Muscle of leg (tissue), 11 donors: Measurements from ENCODE around the gene WDR1. TPM values are rescaled to one million over a fixed set of nuclear protein-coding genes. Genes with fewer than 3 reads are reported as not detected.

Source experiments
- DNase-seq: peaks from one replicate; pipeline ENCODE4 v3.0.0; 2013
- H3K27ac ChIP-seq: one replicate; pipeline ENCODE4 v1.5.1; 2013; ENCODE audit warnings: mild to moderate bottlenecking, low read length, control low read depth
- H3K27me3 ChIP-seq: one replicate; pipeline ENCODE4 v1.6.1; 2013; ENCODE audit warnings: low read length; ENCODE audit not compliant: control insufficient read depth, insufficient read depth
- H3K36me3 ChIP-seq: one replicate; pipeline ENCODE4 v1.6.1; 2013; ENCODE audit warnings: low read length; ENCODE audit not compliant: control insufficient read depth, insufficient read depth
- H3K4me1 ChIP-seq: one replicate; pipeline ENCODE4 v1.6.1; 2013; ENCODE audit warnings: low read length; ENCODE audit not compliant: control insufficient read depth, insufficient read depth
- H3K4me3 ChIP-seq: one replicate; pipeline ENCODE4 v1.5.1; 2013; ENCODE audit warnings: low read length, control low read depth
- H3K9me3 ChIP-seq: replicated peaks from 2 replicates; pipeline ENCODE4 v1.6.1; 2013; ENCODE audit warnings: low read depth, low read length; ENCODE audit not compliant: control insufficient read depth
- WGBS: methylation state at CpG from one replicate; pipeline ENCODE4 v1.1.5; 2013; ENCODE audit warnings: missing lambda C conversion rate; ENCODE audit not compliant: insufficient coverage; 5-methylcytosine and 5-hydroxymethylcytosine counted together
- polyA plus RNA-seq, 8 donors: library from polyadenylated mRNA; unstranded; fragments of 120-200 nt; gene quantifications; one replicate each; pipeline versions ENCODE4 v1.2.1 to v1.2.3, GENCODE V29; 2013; ENCODE audit warnings: inconsistent platforms in 1 of 8, low replicate concordance in 1 of 8; ENCODE audit not compliant: insufficient read length in 8 of 8, insufficient read depth in 1 of 8
- total RNA-seq: library from RNA; stranded (reverse); fragments of 120-200 nt; gene quantifications from one replicate; pipeline ENCODE4 v1.2.4, GENCODE V29; 2013

The WDR1 gene
- total and polyA plus RNA-seq, 9 donors = 97.0 to 178 (median 152) TPM

DNA sequence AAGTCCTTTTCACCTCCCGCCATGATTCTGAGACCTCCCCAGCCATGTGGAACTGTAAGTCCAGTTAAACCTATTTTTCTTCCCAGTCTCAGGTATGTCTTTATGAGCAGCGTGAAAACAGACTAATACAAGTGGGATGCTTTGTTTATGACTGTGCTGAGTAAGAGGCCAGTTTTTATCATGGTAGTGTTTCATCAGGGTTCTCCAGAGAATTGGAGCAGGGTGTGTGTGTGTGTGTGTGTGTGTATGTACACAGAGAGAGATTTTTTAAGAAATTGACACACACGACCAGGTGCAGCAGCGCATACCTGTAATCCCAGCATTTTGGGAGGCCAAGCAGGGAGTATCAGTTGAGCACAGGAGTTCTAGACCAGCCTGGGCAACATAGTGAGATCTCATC, 60.7 kb downstream of the WDR1 start:
- no peaks in the 10 kb centered on the region for H3K27me3 ChIP-seq
- peaks cover 2% of the 10 kb centered on the region for H3K9me3 ChIP-seq
- no peak overlapping the region for H3K4me3 ChIP-seq
- 100% methylated on average over 1 of the region's 4 CpGs for WGBS
- peaks cover 6% of the 10 kb centered on the region for H3K4me1 ChIP-seq
- H3K36me3 ChIP-seq = no peaks in the 10 kb centered on the region
- H3K27ac ChIP-seq = no peak overlapping the region
- DNase-seq = no peak

DNA sequence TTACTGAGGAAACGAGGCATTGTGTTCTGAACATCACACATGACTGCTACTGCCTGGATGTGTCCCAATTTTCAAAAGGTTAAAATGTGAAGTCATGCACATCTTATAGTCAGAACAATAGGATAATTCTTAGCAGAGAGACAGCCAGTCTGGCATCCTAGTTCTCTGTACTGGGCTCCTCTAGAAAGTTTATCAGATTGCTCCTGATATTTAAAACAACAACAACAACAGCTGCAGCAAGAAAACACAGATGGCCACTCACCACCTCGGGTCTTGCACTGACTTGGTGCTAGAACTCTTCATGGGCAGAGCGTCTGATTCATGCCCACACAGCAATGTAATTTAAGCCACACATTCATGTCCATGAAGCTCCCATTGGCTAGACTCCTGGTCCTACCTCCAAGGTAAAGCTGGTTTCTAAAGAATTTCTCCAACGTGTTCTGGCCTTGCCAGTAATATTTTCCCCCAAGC, 62.0 kb downstream of the WDR1 start:
- DNase-seq = no peak
- Histone ChIP-seq H3K27me3 (peaks cover 2% of the 10 kb centered on the region), H3K27ac (no peak overlapping the region), H3K4me3 (no peak overlapping the region), H3K36me3 (no peaks in the 10 kb centered on the region), H3K4me1 (peaks cover 6% of the 10 kb centered on the region), H3K9me3 (peaks cover 2% of the 10 kb centered on the region)
- WGBS = 45% methylated on average over 2 of the region's 4 CpGs

DNA sequence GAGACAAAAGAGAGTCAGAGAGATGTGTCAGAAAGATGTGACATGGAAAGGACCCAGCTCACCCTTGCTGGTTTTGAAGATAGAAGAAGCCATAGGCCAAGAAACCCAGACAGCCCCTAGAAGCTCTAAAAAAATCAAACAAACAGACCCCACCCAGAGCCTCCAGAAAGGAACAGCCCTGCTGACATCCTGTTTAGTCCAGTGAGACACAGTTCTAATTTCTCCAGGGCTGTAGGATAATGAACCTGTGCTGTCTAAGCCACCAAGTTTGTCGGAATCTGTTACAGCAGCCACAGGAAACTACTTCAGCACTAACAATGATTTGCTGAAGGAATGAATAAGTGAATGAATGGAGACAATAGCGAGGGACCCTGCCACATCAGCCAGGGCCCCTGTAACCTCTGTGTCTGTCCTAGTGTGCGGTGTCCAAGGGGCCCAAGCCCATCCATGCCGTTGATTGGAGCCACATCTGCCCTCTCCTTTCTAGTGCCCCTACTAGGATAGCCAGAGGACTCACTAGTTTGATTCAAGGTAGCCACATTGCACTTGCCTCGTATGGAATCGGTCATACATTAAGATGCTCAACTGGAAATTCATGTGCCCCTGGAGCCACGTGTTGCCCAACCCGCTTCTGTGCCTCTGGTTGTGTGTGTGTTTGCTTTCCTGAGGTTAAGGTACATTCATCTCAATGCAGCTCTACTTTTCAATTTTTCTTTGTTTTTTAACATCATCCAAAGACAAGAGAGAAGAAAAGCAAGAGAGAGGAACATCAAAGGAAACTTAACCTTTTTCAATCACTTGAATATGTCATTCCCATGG, 62.8 kb downstream of the WDR1 start:
- Histone ChIP-seq H3K27me3 (peaks cover 3% of the 10 kb centered on the region), H3K36me3 (no peaks in the 10 kb centered on the region), H3K27ac (peak overlapping the region; percentile 21), H3K4me1 (peaks cover 6% of the 10 kb centered on the region), H3K9me3 (no peaks in the 10 kb centered on the region), H3K4me3 (no peak overlapping the region)
- DNase-seq = no peak
- 90% methylated on average over 2 of the region's 8 CpGs for WGBS

DNA sequence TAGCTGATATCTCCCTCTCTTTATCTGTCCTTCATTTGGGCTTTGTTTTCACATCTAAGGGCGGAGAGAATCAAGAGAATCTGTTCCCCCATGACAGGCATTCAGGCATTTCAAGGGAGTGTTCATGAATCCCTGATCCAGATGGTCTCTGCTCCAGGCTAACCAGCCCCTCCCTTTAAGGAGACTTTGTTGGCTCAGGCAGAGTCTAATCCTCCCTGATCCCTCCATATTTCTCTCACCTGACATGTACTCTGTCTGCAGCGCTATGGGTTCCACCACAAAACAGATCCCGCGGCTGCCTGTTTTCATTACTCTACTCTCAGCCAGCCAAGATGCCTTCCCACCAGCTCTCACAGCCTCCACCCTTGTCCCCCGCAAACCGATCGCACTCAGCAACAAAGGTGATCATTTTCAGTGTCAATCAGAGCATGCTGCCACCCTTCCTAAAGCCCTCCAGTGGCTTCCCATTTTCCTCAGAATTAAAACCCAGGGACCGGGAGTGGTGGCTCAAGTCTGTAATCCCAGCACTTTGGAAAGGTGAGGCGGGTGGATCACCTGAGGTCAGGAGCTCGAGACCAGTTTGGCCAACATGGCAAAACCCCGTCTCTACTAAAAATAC, 65.0 kb downstream of the WDR1 start:
- no peak overlapping the region for H3K27ac ChIP-seq
- no peak for DNase-seq
- peaks cover 3% of the 10 kb centered on the region for H3K27me3 ChIP-seq
- H3K9me3 ChIP-seq = no peaks in the 10 kb centered on the region
- 54% methylated on average over 9 of the region's 11 CpGs for WGBS
- peaks cover 6% of the 10 kb centered on the region for H3K4me1 ChIP-seq
- H3K36me3 ChIP-seq = no peaks in the 10 kb centered on the region
- no peak overlapping the region for H3K4me3 ChIP-seq

DNA sequence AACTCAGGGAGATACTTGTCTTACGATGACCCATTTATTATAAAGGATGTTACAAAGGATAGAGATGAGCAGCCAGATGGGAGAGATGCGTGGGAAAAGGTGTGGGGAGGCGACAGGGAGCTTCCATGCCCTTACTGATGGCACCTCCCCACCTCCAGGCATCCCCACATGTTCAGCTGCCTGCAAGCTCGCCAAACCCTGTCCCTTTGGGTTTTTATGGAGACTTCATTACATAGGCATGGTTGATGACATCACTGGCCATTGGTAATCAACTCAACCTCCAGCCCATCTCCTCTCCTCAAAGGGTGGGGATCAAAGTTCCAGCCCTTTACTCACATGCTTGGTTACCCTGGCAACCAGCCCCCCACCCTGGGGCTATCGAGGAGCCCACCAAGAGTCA, 65.9 kb downstream of the WDR1 start:
- Histone ChIP-seq H3K4me1 (peaks cover 6% of the 10 kb centered on the region), H3K27me3 (peaks cover 3% of the 10 kb centered on the region), H3K36me3 (no peaks in the 10 kb centered on the region), H3K27ac (no peak overlapping the region), H3K4me3 (no peak overlapping the region), H3K9me3 (no peaks in the 10 kb centered on the region)
- WGBS = no CpG with 5 or more reads among the region's 5 CpGs
- no peak for DNase-seq

DNA sequence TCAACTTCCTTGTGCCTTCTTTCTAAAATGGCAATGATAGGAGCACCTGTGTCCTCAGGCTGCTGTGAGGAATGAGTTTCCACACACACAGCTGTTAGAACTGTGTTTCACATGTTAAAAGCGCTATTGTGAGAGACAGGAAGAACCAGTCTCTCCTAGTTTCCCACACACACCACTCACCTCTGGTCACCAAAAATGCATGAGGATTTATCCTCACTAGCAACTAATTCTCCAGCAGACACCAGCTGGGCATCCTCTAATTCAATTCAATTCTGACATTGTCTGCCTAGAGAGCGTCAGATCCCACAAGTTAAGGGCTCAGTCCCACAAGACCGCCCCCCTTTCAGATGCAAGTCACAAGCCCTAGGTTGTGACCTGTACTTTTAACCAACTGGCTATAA, 66.3 kb downstream of the WDR1 start:
- DNase-seq = no peak
- H3K9me3 ChIP-seq = no peaks in the 10 kb centered on the region
- WGBS = 56% methylated on average over 3 of the region's 3 CpGs
- H3K27me3 ChIP-seq = peaks cover 3% of the 10 kb centered on the region
- no peak overlapping the region for H3K4me3 ChIP-seq
- no peak overlapping the region for H3K27ac ChIP-seq
- peaks cover 5% of the 10 kb centered on the region for H3K4me1 ChIP-seq
- no peaks in the 10 kb centered on the region for H3K36me3 ChIP-seq

DNA sequence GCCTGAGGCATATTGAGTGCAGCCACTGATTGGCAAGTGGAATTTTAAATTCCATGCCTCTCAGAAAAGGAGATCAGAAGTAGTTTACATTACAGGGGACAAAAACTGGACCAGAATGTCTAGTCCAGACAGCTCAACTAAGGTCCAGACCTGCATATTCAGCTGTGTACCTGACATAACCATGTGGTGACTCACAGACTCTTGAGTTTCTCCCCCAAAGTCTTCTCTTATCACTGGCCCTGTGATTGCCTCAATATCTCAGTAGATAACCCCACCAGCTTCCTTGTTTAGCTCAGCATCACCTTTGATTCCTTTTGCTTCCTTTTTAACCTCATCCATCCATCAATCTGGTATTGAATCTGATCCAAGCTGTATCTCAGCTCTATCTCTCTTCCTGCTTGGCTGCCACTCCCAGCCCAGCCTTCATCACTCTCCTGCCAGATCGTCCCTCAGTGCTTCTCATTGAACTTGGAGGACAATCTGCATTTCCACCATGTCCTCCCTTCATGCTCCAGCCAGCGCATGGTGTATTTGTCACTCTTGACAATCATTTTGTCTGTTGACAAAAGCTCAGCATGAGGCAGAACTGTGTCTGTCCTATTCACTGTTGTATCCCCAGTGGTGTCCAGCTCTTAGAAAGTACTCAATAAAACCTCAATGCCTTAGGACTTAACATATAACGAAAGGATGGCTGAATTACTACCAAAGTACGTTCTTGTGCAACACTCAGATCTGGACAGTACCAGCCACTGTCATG, 67.5 kb downstream of the WDR1 start:
- Histone ChIP-seq H3K4me1 (peaks cover 3% of the 10 kb centered on the region), H3K9me3 (no peaks in the 10 kb centered on the region), H3K27ac (no peak overlapping the region), H3K36me3 (no peaks in the 10 kb centered on the region), H3K4me3 (no peak overlapping the region), H3K27me3 (peaks cover 3% of the 10 kb centered on the region)
- WGBS = 88% methylated on average over 2 of the region's 4 CpGs
- no peak for DNase-seq

DNA sequence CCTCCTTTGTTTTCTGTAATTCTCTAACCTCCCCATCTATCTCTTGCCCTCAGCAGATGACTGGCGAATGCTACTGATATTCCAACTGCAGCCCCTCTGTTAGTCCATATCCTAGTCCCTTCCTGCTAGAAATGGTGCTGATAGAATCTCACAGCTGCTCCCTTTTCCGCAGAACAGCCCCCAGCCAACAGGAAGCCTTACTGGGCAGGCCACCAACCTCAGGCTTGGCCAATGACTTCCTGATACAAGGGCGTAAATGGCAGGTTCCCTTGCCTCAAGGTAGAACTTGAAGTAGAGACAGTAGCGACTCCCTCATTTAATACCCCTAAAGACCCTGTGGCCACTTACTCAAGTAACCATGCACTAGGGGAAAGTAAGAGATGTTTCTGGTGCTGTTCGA, 68.6 kb downstream of the WDR1 start:
- H3K27me3 ChIP-seq = peaks cover 3% of the 10 kb centered on the region
- H3K36me3 ChIP-seq = no peaks in the 10 kb centered on the region
- H3K9me3 ChIP-seq = no peaks in the 10 kb centered on the region
- DNase-seq = no peak
- 100% methylated on average over 1 of the region's 5 CpGs for WGBS
- peaks cover 3% of the 10 kb centered on the region for H3K4me1 ChIP-seq
- no peak overlapping the region for H3K27ac ChIP-seq
- no peak overlapping the region for H3K4me3 ChIP-seq

DNA sequence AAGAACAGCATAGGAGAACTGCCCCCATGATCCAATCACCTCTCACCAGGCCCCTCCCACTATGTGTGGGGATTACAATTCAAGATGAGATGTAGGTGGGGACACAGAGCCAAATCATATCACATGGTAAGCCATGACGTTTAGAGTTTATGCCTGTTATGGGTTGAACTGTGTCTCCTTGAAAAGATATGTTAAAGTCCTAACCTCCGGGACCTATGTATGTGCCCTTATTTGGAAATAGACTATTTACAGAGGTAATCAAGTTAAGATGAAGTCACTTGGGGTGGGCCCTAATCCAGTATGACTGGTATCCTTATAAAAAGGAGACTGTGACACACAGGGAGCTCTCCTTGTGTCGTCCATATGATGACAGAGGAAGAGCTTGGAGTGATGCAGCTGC, 70.1 kb downstream of the WDR1 start:
- WGBS = 70% methylated on average over 2 of the region's 3 CpGs
- peaks cover 2% of the 10 kb centered on the region for H3K4me1 ChIP-seq
- peaks cover 3% of the 10 kb centered on the region for H3K27me3 ChIP-seq
- DNase-seq = no peak
- H3K36me3 ChIP-seq = no peaks in the 10 kb centered on the region
- no peak overlapping the region for H3K4me3 ChIP-seq
- no peak overlapping the region for H3K27ac ChIP-seq
- H3K9me3 ChIP-seq = peaks cover 4% of the 10 kb centered on the region

DNA sequence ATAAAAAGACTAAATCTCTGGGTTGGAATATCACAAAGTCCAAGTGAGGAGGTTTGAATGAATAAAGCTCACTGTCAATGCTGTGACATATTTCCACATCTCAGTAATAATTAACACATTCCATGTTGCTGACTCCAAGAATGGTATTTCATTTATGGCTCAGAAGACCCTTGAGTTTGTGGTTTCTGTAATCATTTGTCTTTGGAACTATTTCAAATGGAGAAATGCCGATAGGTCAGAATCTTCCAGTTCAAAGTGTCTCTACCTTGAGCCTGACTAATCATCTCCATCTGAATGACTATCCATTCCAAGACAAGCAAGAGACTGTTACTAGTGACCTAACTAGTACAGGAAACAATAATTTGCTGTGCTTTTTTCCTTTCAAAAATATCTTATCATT, 71.1 kb downstream of the WDR1 start:
- WGBS = no CpG with 5 or more reads among the region's 1 CpG
- no peaks in the 10 kb centered on the region for H3K36me3 ChIP-seq
- H3K27me3 ChIP-seq = peaks cover 3% of the 10 kb centered on the region
- no peak for DNase-seq
- no peak overlapping the region for H3K27ac ChIP-seq
- H3K9me3 ChIP-seq = peaks cover 4% of the 10 kb centered on the region
- H3K4me3 ChIP-seq = no peak overlapping the region
- H3K4me1 ChIP-seq = peaks cover 6% of the 10 kb centered on the region
